Thyroid gland (tissue), 4 donors: ENCODE measurements around the gene ZNF813. TPM values are rescaled to one million over a fixed set of nuclear protein-coding genes. Genes with fewer than 3 reads are reported as not detected.

ENCODE experiments used
- DNase-seq, 2 donors: peaks; one replicate each; pipeline ENCODE4 v3.0.0-alpha.2; 2019
- H3K27ac ChIP-seq, 3 donors: fragments of 200-600 bp; sonication (generic); 1 replicate in 2 of 3; 2 replicates in 1 of 3; pipeline ENCODE4 v1.5.1; 2016 to 2019; ENCODE audit warnings: mild to moderate bottlenecking in 1 of 3, moderate library complexity in 1 of 3
- H3K27me3 ChIP-seq: fragments of 200-600 bp; sonication (generic); one replicate; pipeline ENCODE4 v1.5.1; 2019
- H3K36me3 ChIP-seq, 2 donors: fragments of 200-600 bp; sonication (generic); one replicate each; pipeline ENCODE4 v1.5.1; 2016 to 2019
- H3K4me1 ChIP-seq, 2 donors: fragments of 200-600 bp; sonication (generic); one replicate each; pipeline ENCODE4 v1.5.1; 2017 to 2019
- H3K4me3 ChIP-seq, 3 donors: fragments of 200-600 bp; sonication (generic); replicated peaks in 1 of 3; 1 replicate in 2 of 3; 2 replicates in 1 of 3; pipeline ENCODE4 v1.5.1; 2016; ENCODE audit warnings: mild to moderate bottlenecking in 1 of 3
- H3K9me3 ChIP-seq: fragments of 200-600 bp; sonication (generic); one replicate; pipeline ENCODE4 v1.5.1; 2017
- POLR2A ChIP-seq, 2 donors: fragments of 450-650 bp; IDR thresholded peaks; one replicate each; pipeline ENCODE4 v1.6.1; 2017; ENCODE audit warnings: antibody characterized with exemption in 2 of 2, mild to moderate bottlenecking in 2 of 2, moderate library complexity in 1 of 2
- WGBS, 2 donors: methylation state at CpG; one replicate each; pipeline ENCODE4 v1.1.5; 2017; 5-methylcytosine and 5-hydroxymethylcytosine counted together
- intact Hi-C: fragments of 100-400 bp; cut with DNase I; formaldehyde crosslinking; loops from one replicate; pipeline ENCODE4 v1.15.1; 2023
- total RNA-seq, 4 donors: library from RNA; depleted of rRNA; stranded (reverse); fragments of >200 nt; gene quantifications; one replicate each; pipeline ENCODE4 v1.2.3, GENCODE V29; 2016
- TF ChIP-seq, protein P1 (sequence below), 6 experiments: fragments of 200-600 bp in 3 of 6; fragments of 450-650 bp in 3 of 6; sonication (generic) in 3 of 6; IDR thresholded peaks; one replicate each; pipeline ENCODE4 v1.5.1; 2016 to 2019; ENCODE audit warnings: antibody characterized with exemption in 6 of 6, mild to moderate bottlenecking in 2 of 6, inconsistent platforms in 1 of 6, moderate library complexity in 1 of 6

Gene ZNF813
- total RNA-seq, 4 donors from 2014 or later, result 4.3 to 7.5 (median 5.4) TPM

- H3K36me3 ChIP-seq, result no peaks in the 10 kb centered on the region
- TF ChIP-seq, protein P1, sequence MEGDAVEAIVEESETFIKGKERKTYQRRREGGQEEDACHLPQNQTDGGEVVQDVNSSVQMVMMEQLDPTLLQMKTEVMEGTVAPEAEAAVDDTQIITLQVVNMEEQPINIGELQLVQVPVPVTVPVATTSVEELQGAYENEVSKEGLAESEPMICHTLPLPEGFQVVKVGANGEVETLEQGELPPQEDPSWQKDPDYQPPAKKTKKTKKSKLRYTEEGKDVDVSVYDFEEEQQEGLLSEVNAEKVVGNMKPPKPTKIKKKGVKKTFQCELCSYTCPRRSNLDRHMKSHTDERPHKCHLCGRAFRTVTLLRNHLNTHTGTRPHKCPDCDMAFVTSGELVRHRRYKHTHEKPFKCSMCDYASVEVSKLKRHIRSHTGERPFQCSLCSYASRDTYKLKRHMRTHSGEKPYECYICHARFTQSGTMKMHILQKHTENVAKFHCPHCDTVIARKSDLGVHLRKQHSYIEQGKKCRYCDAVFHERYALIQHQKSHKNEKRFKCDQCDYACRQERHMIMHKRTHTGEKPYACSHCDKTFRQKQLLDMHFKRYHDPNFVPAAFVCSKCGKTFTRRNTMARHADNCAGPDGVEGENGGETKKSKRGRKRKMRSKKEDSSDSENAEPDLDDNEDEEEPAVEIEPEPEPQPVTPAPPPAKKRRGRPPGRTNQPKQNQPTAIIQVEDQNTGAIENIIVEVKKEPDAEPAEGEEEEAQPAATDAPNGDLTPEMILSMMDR (IDR thresholded peaks at IDR 0.05), result no peak
- no peak for TF ChIP-seq POLR2A (IDR thresholded peaks at IDR 0.05)
- H3K4me3 ChIP-seq, result peak overlapping the region; percentile 2 to 78 (median 52)
- H3K4me1 ChIP-seq, result no peaks in the 10 kb centered on the region
- peak; percentile 14 to 18 for DNase-seq
- H3K27me3 ChIP-seq, result no peaks in the 10 kb centered on the region
- intact Hi-C loops, result no loop called here
- 50 to 74% methylated on average over 11 to 19 of the region's 36 CpGs for WGBS, 2 donors
- no peaks in the 10 kb centered on the region for H3K9me3 ChIP-seq
- H3K27ac ChIP-seq, result peak overlapping the region; percentile 78 to 85 (median 78)
These were observed 71.0 kb downstream of the ZNF813 start for GRCh38 chr19:53538378-53539109.

- DNase-seq, result no peak
- TF ChIP-seq, protein P1 (IDR thresholded peaks at IDR 0.05), result no peak
- TF ChIP-seq POLR2A (IDR thresholded peaks at IDR 0.05), result no peak
- 62 to 69% methylated on average over 4 of the region's 4 CpGs for WGBS, 2 donors
- Histone ChIP-seq H3K9me3 (no peaks in the 10 kb centered on the region), H3K36me3 (no peaks in the 10 kb centered on the region), H3K27me3 (no peaks in the 10 kb centered on the region), H3K4me1 (peaks cover 0 to 7% of the 10 kb centered on the region in 2 donors), H3K27ac (no peak overlapping the region), H3K4me3 (no peak overlapping the region)
- intact Hi-C loops, result no loop called here
These were observed 72.6 kb downstream of the ZNF813 start for GRCh38 chr19:53540091-53540490.

GRCh38 chr19:53541971-53542370 is 74.4 kb downstream of the ZNF813 start:
- Histone ChIP-seq H3K27ac (no peak overlapping the region), H3K4me3 (no peak overlapping the region), H3K9me3 (no peaks in the 10 kb centered on the region), H3K36me3 (no peaks in the 10 kb centered on the region), H3K4me1 (peaks cover 12 to 16% of the 10 kb centered on the region in 2 donors), H3K27me3 (no peaks in the 10 kb centered on the region)
- 97 to 98% methylated on average over 1 of the region's 1 CpG for WGBS, 2 donors
- intact Hi-C loops, result no loop called here
- TF ChIP-seq, protein P1 (IDR thresholded peaks at IDR 0.05), result no peak
- no peak for TF ChIP-seq POLR2A (IDR thresholded peaks at IDR 0.05)
- no peak for DNase-seq

GRCh38 chr19:53545271-53546065 is 77.9 kb downstream of the ZNF813 start:
- peak overlapping the region; percentile 54 to 72 (median 66) for H3K27ac ChIP-seq

More at GRCh38 chr19:53545271-53546065, 77.9 kb downstream of the ZNF813 start:
- Histone ChIP-seq H3K4me3 (no peak overlapping the region), H3K9me3 (no peaks in the 10 kb centered on the region), H3K36me3 (no peaks in the 10 kb centered on the region), H3K27me3 (no peaks in the 10 kb centered on the region), H3K4me1 (peaks cover 12 to 16% of the 10 kb centered on the region in 2 donors)
- no peak for TF ChIP-seq POLR2A (IDR thresholded peaks at IDR 0.05)
- TF ChIP-seq, protein P1 (IDR thresholded peaks at IDR 0.05), result no peak
- intact Hi-C loops, result no loop called here
- peak; percentile 66 to 70 for DNase-seq
- 52 to 59% methylated on average over 25 of the region's 25 CpGs for WGBS, 2 donors

Other genes starting within 250 kb of the ZNF813 start
- 10 to 100 TPM; 15.7 to 42.1 (median 19.5) TPM for gene ZNF677, start 212.9 kb upstream of the ZNF813 start, total RNA-seq
- not detected for gene VN1R2, start 209.4 kb upstream of the ZNF813 start, total RNA-seq
- gene VN1R4, start 200.0 kb upstream of the ZNF813 start, total RNA-seq, result not detected
- gene ZNF845, start 134.0 kb upstream of the ZNF813 start, total RNA-seq, result 10 to 100 TPM in 1 of 4 donors, 1 to 10 TPM in 3; 6.2 to 10.5 (median 8.8) TPM
- 10 to 100 TPM in 3 of 4 donors, 1 to 10 TPM in 1; 9.6 to 12.1 (median 11.6) TPM for gene ZNF525, start 102.0 kb upstream of the ZNF813 start, total RNA-seq
- 10 to 100 TPM; 10.4 to 16.9 (median 12.5) TPM for gene ZNF765, start 72.6 kb upstream of the ZNF813 start, total RNA-seq
- gene ZNF761, start 35.7 kb upstream of the ZNF813 start, total RNA-seq, result 10 to 100 TPM; 11.8 to 15.2 (median 12.6) TPM
- 10 to 100 TPM; 31.0 to 52.5 (median 38.2) TPM for gene ZNF331, start 70.4 kb downstream of the ZNF813 start, total RNA-seq
- not detected for gene DPRX, start 164.3 kb downstream of the ZNF813 start, total RNA-seq